MM.1S (cell line): Measurements from ENCODE around the gene DQX1.

Experiments used
- CTCF ChIP-seq: fragments of 300-600 bp; sonication (generic); IDR thresholded peaks from 2 replicates; pipeline ENCODE4 v1.5.1; 2016; ENCODE audit warnings: antibody characterized with exemption, low read length, mixed read lengths
- EZH2 ChIP-seq: fragments of 300-600 bp; sonication (generic); optimal IDR thresholded peaks from 2 replicates; pipeline ENCODE3; 2017; ENCODE audit warnings: low read depth, mild to moderate bottlenecking, antibody characterized with exemption, low read length, mixed read lengths

GRCh38 chr2:74529357-74530238 is 3.6 kb upstream of the DQX1 start, which contains the start of the genes AUP1 and HTRA2:
- TF ChIP-seq CTCF (no peak), EZH2 (no peak)
